ENCODE results near the gene MRM3. TPM values are rescaled to one million over a fixed set of nuclear protein-coding genes. Genes with fewer than 3 reads are reported as not detected.
"Not testable (repeated sequence)": the region's sequence is repeated elsewhere in the genome, so short reads cannot be mapped to it uniquely, and the experiment has no call there.

Gene MRM3
- total RNA-seq, 4 donors from 2014 or later: 20.5 to 33.9 (median 27.8) TPM

GRCh38 chr17:745406-745805 lies 36.7 kb upstream of the MRM3 start:
- H3K36me3 ChIP-seq: peaks cover 0 to 83% of the 10 kb centered on the region in 2 donors

GRCh38 chr17:746181-746580 lies 36.0 kb upstream of the MRM3 start:
- H3K27ac ChIP-seq: no peak overlapping the region
- peaks cover 0 to 16% (median 0%) of the 10 kb centered on the region in 3 donors for H3K4me1 ChIP-seq
- H3K9me3 ChIP-seq: no peaks in the 10 kb centered on the region
- H3K27me3 ChIP-seq: no peaks in the 10 kb centered on the region
- no peak overlapping the region for H3K4me3 ChIP-seq
- peaks cover 0 to 76% of the 10 kb centered on the region in 2 donors for H3K36me3 ChIP-seq
- no peak for ATAC-seq
- TF ChIP-seq POLR2A (IDR thresholded peaks at IDR 0.05) (no peak), POLR2AphosphoS5 (IDR thresholded peaks at IDR 0.05) (no peak)
- WGBS, 2 donors (ENCODE audit: low coverage in 1 of 2): 80 to 93% methylated on average over 1 to 5 of the region's 9 CpGs

More at GRCh38 chr17:745406-745805, 36.7 kb upstream of the MRM3 start:
- Histone ChIP-seq H3K4me1 (peaks cover 0 to 9% (median 0%) of the 10 kb centered on the region in 3 donors), H3K9me3 (no peaks in the 10 kb centered on the region), H3K27me3 (no peaks in the 10 kb centered on the region), H3K4me3 (no peak overlapping the region), H3K27ac (no peak overlapping the region)
- 92% methylated on average over 4 of the region's 11 CpGs; no CpG with 5 or more reads in 1 of the 2 donors for WGBS, 2 donors (ENCODE audit: low coverage in 1 of 2)
- ATAC-seq: no peak
- no peak for TF ChIP-seq EP300 (IDR thresholded peaks at IDR 0.05)
- TF ChIP-seq CTCF (IDR thresholded peaks at IDR 0.05): no peak
- TF ChIP-seq POLR2A (IDR thresholded peaks at IDR 0.05): no peak
- TF ChIP-seq POLR2AphosphoS5 (IDR thresholded peaks at IDR 0.05): no peak

GRCh38 chr17:746783-747629 lies 35.1 kb upstream of the MRM3 start:
- TF ChIP-seq CTCF (IDR thresholded peaks at IDR 0.05) (no peak), POLR2AphosphoS5 (IDR thresholded peaks at IDR 0.05) (no peak), POLR2A (IDR thresholded peaks at IDR 0.05) (no peak), EP300 (IDR thresholded peaks at IDR 0.05) (no peak)

GRCh38 chr17:748604-749003 lies 33.5 kb upstream of the MRM3 start:
- ATAC-seq, H3K4me3 ChIP-seq, H3K27me3 ChIP-seq, H3K9me3 ChIP-seq, H3K27ac ChIP-seq: not testable (repeated sequence)
- Histone ChIP-seq H3K4me1 (peaks cover 0 to 23% (median 0%) of the 10 kb centered on the region in 3 donors), H3K36me3 (peaks cover 0 to 51% of the 10 kb centered on the region in 2 donors)
- WGBS, 2 donors (ENCODE audit: low coverage in 1 of 2): 72 to 97% methylated on average over 2 to 4 of the region's 4 CpGs

More at GRCh38 chr17:746783-747629, 35.1 kb upstream of the MRM3 start:
- H3K9me3 ChIP-seq: no peaks in the 10 kb centered on the region
- H3K27me3 ChIP-seq: no peaks in the 10 kb centered on the region
- 89 to 100% methylated on average over 2 to 8 of the region's 38 CpGs for WGBS, 2 donors (ENCODE audit: low coverage in 1 of 2)
- no peak overlapping the region for H3K4me3 ChIP-seq
- ATAC-seq: no peak
- peaks cover 0 to 23% (median 0%) of the 10 kb centered on the region in 3 donors for H3K4me1 ChIP-seq
- H3K36me3 ChIP-seq: peaks cover 0 to 67% of the 10 kb centered on the region in 2 donors
- H3K27ac ChIP-seq: no peak overlapping the region

- H3K27me3 ChIP-seq, H3K27ac ChIP-seq, H3K9me3 ChIP-seq, ATAC-seq, H3K4me3 ChIP-seq: not testable (repeated sequence)
- Histone ChIP-seq H3K4me1 (peaks cover 0 to 23% (median 0%) of the 10 kb centered on the region in 3 donors), H3K36me3 (peaks cover 0 to 44% of the 10 kb centered on the region in 2 donors)
- 71 to 72% methylated on average over 5 to 7 of the region's 7 CpGs for WGBS, 2 donors (ENCODE audit: low coverage in 1 of 2)
Measured at GRCh38 chr17:749359-749758, 32.8 kb upstream of the MRM3 start.

- no peaks in the 10 kb centered on the region for H3K27me3 ChIP-seq
- peaks cover 0 to 32% of the 10 kb centered on the region in 2 donors for H3K36me3 ChIP-seq
- TF ChIP-seq POLR2AphosphoS5 (IDR thresholded peaks at IDR 0.05): no peak
- no peak for TF ChIP-seq EP300 (IDR thresholded peaks at IDR 0.05)
- no peak for TF ChIP-seq CTCF (IDR thresholded peaks at IDR 0.05)
- TF ChIP-seq POLR2A (IDR thresholded peaks at IDR 0.05): no peak
- no peak for ATAC-seq
- H3K4me1 ChIP-seq: peaks cover 0 to 23% (median 0%) of the 10 kb centered on the region in 3 donors
- peak overlapping the region in 1 of 2 donors; percentile 94 for H3K4me3 ChIP-seq
- H3K27ac ChIP-seq: no peak overlapping the region
- 79 to 82% methylated on average over 5 to 7 of the region's 8 CpGs for WGBS, 2 donors (ENCODE audit: low coverage in 1 of 2)
- no peaks in the 10 kb centered on the region for H3K9me3 ChIP-seq
Measured at GRCh38 chr17:750431-751037, 31.6 kb upstream of the MRM3 start.

All from gastroesophageal sphincter (tissue), 4 donors.